GM21367 (cell line): Measurements from ENCODE around the gene SHC4.
"Not testable (repeated sequence)": the region's sequence is repeated elsewhere in the genome, so short reads cannot be mapped to it uniquely, and the experiment has no call there.

Experiments used
- ATAC-seq: cut with Tn5 transposase; IDR thresholded peaks from one replicate; pipeline ENCODE4 v1.9.1; 2021; ENCODE audit not compliant: unreplicated experiment

The SHC4 gene

DNA sequence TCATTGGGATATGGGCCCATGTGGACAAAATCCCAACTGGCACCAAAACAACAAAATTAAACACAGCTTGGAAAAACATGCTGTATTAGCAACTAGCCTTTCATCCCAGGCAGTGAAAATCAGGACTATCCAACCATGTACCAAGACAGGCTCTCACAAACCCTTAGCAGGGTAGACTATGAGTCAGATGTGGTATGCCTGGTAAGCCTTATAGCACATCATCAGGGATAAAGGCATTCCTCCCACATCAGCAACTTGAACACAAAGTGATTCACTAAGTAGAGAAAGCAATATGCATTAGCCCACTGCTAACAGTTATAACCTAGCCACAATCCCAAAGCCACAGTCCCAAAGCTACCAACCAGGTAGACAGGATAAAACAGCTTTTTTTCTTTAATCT is 160.9 kb downstream of the SHC4 start:
- no peak for ATAC-seq

DNA sequence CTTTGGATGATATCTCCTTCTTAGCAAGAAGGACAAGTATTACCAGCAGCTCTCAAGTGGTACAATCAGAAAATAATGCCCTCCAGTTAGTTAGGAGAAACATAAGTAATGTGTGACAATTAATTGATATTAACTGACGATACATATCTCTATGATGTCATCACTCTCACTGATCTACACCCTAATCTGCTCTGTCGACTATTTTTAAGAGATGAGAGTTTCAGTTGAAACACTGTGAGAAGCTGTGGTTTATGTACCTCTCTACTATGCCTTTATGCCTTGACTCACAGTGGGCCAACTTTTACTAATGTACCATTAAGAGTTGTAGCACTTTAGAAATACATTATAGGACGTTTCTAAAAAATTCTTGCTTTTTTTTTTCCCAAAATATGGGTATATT is 161.5 kb downstream of the SHC4 start:
- no peak for ATAC-seq

DNA sequence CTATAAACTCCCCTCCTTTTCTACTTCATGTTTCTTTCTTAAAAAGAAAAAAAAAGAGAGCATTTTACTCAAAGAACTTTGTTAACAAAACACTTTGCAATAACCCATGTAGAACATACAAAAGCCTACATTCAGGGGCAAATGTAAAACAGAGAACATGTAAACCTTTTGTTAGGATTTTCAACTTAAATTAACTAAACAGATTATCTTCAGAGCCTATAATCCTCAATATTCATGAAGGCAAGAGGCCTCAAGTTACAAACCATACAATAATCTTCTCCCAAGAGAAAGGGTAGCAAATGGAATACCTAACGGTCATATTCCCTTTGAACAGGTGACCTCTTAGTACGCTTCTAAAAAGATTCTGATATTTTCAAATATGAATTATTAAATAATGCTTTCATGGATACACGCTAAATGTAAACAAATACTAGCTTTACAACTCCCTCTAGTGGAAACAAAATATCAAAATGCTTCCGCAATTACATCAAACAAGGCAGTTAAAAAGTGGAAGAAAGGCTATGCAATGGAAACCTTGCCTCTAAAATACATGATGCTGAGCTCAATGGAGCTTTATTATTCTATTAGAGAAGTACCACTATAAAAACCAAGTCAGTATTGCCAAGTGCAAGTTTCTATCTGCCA is 162.8 kb downstream of the SHC4 start:
- ATAC-seq, result no peak

DNA sequence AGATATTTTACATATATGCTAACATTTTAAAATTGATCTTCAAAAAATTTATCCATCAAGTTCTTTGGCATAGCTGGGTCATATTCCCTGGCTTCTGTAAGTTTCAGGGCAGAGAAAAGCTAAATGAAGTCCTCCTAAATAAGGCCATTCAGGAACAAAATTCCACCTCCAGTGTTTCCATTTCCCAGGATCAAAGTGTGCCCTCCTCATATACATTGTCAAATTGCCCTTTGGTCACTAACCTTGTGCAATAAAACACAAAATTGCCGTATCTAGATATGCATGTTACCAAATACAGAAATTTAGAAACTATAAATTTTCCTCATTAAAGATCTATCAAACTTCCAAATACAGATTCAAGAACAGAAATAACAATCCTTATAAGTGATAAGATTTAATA is 163.5 kb downstream of the SHC4 start:
- no peak for ATAC-seq

DNA sequence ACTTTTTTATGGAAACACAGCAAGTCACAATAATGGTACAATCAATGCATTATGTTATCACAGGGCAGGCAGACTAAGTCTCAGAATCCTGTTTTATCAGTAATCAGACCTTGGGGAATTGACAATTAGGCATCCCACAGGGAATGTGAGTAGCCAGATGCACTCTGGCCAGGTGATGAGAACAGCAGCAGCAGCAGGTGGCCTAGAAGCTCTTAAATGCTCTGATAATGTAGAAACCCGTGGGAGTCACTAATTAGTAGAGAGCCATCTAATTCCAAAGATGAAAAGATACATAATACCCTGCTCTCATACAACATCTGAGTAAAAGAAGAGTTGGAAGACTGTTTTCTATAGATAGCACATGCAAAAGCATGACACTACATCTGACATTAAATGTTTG is 165.4 kb downstream of the SHC4 start:
- no peak for ATAC-seq

DNA sequence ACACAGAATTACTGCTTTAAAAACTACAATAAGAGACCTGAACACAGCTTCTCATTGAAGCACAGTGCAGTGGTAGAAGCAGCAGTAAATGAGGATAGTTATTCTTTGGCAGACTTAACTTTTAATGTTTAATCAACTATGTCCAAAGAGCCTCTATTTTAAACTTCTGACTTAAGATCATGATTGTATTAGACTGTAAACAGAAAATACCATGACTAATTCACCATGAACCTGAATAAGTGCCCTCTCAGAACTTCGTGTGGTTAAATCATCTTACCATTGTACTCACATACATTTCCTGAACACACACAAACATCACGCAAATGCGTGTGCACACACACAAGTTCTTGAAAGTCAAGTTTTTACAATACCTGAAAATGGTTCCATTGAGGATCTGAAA is 166.8 kb downstream of the SHC4 start:
- no peak for ATAC-seq

DNA sequence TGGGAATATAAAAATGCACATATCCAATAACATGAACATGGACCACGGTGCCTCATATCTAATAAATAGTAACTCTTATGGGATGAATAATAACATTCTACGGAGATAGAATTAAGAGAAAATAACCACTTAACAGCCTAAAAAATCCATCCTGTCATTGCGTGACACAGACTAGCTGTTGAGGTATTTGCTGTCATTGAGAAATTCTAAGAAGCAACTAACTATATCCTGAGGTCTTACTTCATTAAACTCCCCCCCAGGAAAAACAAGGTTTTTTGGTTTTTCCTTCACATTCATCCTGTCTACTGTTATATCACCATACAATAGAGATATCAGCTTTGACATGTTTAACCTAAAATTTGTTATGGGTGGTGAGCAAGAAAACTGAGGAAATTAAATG is 167.2 kb downstream of the SHC4 start:
- ATAC-seq, result no peak

DNA sequence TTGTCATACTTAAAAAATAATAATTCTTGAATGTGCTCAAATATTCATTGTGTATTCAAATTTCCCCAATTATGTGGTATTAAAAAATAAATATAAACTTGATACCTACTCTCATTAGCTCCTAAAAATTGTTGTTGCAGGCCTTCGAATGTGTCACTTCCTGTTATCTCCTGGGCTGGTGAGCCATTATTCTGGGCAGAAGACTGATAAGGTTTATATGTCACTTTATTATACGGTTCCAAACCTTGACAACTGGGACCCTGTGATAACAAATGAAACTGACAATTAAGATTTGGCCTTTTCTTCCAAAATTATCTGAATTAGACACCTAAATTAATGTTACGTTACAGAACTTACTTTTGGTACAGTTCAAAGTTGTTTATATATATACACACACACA is 167.8 kb downstream of the SHC4 start:
- no peak for ATAC-seq

DNA sequence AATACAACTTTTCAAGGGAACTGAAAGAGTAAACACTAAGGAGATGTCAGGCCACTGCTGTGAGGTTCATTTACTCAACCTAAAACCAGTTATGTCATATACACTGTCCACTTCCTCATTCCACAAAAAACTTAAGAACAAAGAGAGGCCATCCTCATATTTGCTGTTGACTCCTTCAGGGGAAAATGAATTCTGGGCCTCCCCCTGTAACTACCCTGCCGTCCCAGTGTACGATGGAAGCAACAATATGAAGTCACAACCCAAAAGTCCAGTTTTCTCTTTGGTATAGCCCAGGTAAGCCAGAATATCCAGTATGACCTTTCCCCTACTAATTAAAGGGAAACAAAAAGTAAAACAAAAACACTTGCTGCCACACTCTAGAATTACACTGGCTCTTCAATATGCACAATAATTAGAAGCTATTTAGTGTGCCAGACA is 169.0 kb downstream of the SHC4 start:
- ATAC-seq, result peak; percentile 88

DNA sequence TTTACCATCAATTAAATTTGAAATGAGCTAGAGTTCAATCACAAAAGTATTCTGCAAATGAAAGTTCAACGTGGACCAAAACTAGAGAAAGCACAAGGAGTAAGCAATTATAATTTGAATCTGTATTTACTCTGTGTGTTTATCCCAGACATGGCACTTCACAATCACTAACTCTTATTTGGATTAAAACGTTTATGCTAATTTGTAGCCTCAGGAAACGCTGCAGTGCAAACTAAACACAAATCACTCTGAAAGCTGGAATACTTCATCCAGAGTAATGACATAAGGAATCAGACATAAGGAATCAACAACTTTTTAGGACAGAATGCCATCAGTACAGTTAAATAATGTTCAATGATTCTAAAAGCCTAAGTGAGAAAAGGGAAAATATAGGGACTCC is 171.3 kb downstream of the SHC4 start:
- ATAC-seq, result no peak

DNA sequence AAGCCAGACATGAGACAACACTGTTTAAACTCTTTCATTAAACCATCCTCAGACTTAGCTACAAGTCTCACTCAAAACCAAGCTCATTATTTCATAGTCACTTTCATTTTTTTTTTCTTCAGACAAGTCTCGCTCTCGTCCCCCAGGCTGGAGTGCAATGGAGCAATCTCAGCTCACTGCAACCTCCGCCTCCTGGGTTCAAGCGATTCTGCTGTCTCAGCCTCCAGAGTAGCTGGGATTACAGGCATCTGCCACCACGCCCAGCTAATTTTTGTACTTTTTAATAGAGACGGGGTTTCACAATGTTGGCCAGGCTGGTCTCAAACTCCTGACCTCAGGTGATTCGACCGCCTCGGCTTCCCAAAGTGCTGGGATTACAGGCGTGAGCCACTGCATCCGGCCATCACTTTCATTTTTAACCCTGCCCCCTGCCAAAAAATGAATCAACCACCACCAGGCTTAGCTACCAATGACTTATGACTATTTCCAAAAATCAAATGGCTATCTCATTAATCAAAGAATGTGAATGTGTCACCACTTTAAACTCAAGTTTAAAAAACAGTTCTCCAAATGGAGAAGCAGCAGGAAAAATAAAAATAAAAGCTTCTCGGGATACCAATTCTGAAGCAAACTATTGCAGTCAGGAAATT is 173.1 kb downstream of the SHC4 start:
- ATAC-seq, result not testable (repeated sequence)

DNA sequence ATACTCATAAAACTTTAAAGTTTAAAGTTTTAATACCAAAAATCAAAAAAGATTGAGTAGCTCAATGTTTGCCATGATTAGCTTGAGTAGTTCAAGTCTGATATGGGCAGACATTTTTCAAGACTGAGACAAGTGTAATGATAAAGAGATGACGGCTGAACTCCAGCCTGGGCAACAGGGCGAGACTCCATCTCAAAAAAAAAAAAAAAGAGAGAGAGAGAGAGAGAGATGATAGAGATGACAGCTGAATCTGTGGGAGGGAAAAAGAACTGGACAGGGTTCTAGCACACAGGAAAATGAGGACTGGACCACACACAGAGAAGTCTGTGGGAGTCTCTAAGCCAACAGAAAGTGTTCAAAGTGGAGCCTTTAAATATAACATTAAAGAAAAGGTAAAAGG is 178.0 kb downstream of the SHC4 start:
- no peak for ATAC-seq

DNA sequence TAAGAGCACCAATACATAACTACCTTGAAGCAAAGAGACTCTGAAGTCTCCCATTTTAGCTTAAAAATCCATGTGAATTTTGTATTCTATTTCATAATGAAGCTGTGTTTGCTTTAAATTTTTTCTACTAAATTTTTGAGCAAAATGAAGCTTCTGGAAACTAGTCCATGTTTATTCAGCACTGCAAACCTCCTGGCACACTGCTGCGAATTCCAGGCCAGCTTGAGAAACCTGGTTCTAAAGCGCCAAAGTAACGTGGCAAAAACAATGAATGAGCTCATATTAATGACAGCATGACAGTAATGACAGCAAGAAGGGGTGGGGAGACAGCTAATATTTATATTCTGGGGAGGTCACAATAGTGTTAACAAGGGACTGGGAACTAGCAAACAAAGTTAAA is 178.5 kb downstream of the SHC4 start:
- no peak for ATAC-seq

DNA sequence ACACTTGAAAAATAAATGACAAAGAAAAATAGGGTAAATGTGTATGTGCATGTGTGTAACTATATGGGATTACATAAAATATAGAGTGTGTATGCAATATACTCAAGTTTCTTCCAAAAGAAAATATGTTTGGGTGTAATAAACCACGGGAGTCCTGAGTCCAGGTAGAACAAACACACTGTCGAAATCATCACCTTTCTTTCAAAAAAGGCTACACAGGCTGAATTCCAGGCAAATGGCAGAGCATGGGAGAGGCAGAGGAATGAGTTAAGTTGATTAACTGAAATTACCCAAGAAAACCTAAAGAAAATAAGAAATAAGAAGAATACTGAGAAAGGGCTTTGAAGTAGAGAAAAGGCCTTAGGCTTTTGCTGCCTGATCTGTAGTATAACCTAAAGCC is 179.0 kb downstream of the SHC4 start:
- ATAC-seq, result no peak

DNA sequence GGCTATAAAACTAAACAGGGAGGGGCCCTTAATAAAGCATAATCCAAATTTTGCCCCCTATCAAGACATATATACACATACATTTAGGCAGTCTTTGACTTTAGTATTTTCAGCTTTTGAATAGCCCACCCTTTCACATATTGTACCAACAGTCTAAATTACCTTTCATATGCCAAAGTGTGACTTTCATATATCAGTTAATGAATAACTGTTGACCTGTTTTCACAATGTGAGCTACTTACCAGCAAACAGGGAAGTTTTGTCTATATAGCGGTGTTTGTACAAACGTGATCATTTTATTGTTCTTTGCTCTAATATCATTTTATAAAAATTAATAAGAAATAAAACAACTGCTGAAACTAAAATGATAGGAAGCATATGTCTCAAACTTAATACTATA is 180.8 kb downstream of the SHC4 start:
- no peak for ATAC-seq

DNA sequence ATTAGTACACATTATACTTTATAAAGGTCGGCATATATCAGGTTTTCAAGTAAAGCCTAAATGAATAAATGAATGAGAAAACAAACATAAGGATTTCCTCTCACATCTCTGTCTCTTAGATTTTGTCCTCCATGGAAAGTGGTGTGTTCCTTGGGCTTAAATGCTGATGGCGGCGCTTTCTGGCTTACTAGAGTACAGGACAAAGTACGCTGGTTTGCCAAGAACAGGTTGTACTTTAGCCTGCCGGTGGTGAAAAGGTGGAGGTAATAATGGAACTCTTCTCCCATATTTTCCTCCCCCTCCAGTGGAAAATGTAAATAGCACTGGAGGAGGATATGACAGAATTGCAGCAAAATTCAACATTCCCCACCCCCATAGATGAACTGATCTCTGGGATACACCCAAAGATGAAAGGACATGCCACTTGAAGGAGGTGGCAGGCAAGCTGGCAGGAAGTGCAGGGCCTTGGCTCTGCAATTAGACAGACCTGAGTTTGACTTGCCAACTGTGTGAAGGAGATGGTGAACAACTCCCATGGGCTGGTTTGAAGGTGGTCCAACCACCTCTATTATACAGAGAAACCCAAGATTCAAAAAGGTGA is 182.1 kb downstream of the SHC4 start:
- ATAC-seq, result no peak

DNA sequence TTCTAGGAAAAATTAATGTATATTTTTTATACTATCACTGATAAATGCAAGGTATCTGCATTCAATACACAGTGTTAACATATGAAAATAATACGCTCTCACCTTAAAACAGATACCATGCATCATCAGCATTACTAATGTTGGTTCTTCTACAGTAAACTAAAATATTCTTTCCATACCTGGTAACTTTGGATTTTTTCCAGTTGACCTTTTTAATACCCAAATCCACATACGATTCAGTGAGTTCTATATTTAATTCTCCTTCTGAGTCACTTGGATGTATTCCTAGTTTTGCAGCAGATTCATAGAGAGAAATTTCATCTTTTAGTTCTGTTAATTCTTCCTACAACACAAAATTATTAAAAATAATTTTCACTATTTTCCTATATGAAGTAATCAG is 182.7 kb downstream of the SHC4 start:
- ATAC-seq, result no peak

DNA sequence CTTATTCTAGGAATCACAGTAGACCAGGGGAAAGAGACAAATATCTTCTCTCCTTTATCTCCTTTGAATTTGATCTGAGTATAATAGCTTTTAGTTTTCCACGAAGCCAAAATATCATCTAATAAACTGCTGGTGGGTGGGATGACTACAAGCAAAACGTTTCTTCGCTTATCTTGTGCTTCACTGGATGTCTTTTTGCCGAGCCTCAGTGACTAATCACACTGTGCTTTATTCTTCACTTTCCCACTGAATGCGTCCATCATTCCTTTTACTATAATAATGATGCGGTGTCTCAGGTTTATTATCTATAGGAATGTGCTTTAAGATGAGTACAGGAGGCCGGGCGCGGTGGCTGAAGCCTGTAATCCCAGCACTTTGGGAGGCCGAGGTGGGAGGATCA is 185.4 kb downstream of the SHC4 start:
- ATAC-seq, result no peak

DNA sequence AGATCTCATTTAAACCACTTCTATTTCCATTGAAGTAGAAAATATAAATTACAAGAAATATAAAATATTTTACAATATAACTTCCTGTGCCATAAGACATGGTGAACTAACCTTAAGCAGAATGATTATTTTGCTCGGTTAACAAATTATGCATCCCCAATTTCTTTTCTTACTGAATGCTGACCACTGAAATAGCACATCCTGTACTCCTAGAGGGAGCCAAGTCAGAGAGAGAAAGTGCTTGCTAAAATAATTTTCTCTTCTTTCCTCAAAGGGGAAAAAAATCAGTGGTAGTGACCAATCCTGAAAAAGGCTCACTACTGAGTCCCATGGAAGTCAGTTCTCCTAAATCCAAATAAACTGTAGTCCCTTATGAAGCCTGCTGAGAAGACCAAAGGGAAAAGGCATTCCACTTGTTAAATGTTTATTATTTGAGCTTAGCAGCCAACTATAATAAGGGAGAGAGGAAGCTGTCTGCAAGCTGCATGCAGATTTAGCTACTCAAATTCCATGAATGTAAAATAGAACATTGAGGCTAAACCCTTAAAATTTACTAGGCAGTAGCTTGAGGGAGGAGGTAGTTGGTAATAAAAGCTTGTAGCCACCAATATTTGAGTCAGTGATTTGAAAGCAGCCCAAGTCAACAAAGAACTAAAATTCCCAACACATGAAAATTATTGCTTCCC is 185.9 kb downstream of the SHC4 start:
- ATAC-seq, result no peak

DNA sequence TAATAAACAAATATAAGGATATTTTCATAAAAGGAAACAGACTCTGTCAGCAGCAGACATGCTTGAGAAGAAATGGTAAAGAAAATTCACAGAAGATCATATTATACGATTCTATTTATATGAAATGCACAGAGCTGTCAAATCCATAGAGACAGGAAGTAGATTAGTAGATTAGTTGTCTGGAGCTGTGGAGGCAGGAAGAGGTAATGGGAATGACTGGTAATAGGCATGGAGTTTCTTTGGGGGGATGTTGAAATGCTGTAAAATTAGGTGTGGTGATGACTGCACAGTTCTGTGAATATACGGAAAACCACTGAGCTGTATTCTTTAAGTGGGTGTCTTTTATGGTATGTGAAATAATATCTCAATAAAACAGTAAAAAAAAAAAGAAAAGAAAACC is 188.2 kb downstream of the SHC4 start:
- ATAC-seq, result no peak

DNA sequence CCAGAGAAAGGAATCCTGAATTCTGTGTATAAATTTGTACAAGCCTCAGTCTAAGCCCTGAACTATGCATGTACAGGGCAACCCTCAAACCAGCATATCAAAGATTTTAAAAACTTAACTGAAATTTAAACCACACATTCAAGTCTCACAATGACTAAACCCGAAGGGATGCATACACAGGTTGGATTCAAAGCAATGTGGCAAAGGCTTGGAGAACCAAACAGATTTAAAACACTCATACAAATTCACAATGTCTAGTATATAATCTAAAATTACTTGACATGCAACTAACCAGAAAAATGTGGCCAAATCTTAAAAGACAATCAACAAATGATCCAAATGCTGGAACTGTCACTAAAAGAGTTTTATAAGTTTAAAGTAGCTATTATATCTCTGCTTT is 189.2 kb downstream of the SHC4 start:
- no peak for ATAC-seq
